GM21737 (cell line): ENCODE data around the gene DNAJB8.

Experiments
- ATAC-seq: cut with Tn5 transposase; IDR thresholded peaks from one replicate; pipeline ENCODE4 v1.9.1; 2021; ENCODE audit warnings: mild to moderate bottlenecking, moderate library complexity; ENCODE audit not compliant: unreplicated experiment

The DNAJB8 gene

GRCh38 chr3:128468285-128468790, 1.6 kb upstream of the DNAJB8 start:
- ATAC-seq = no peak

- no peak for ATAC-seq
These were observed 2.0 kb downstream of the DNAJB8 start for GRCh38 chr3:128464702-128465101.

GRCh38 chr3:128464188-128464587, 2.5 kb downstream of the DNAJB8 start:
- ATAC-seq = no peak

- no peak for ATAC-seq
These were observed 2.9 kb downstream of the DNAJB8 start for GRCh38 chr3:128463771-128464170.

GRCh38 chr3:128463354-128463753, 3.3 kb downstream of the DNAJB8 start:
- ATAC-seq = no peak

GRCh38 chr3:128462931-128463330, 3.8 kb downstream of the DNAJB8 start:
- no peak for ATAC-seq

- ATAC-seq = no peak
These were observed 4.3 kb downstream of the DNAJB8 start for GRCh38 chr3:128462341-128462910.

- ATAC-seq = no peak
These were observed 5.0 kb downstream of the DNAJB8 start for GRCh38 chr3:128461731-128462130.

GRCh38 chr3:128459461-128459820, 7.2 kb downstream of the DNAJB8 start:
- ATAC-seq = no peak

- ATAC-seq = no peak
These were observed 7.8 kb downstream of the DNAJB8 start for GRCh38 chr3:128458746-128459460.

- no peak for ATAC-seq
These were observed 8.8 kb downstream of the DNAJB8 start for GRCh38 chr3:128457937-128458336.

- no peak for ATAC-seq
These were observed 9.6 kb downstream of the DNAJB8 start for GRCh38 chr3:128456776-128457715.

GRCh38 chr3:128455786-128456748, 10.6 kb downstream of the DNAJB8 start:
- ATAC-seq = no peak

GRCh38 chr3:128455116-128455515, 11.6 kb downstream of the DNAJB8 start:
- no peak for ATAC-seq

- ATAC-seq = no peak
These were observed 12.4 kb downstream of the DNAJB8 start for GRCh38 chr3:128454310-128454618.

GRCh38 chr3:128453501-128454309, 13.0 kb downstream of the DNAJB8 start:
- ATAC-seq = no peak

GRCh38 chr3:128452678-128453275, 13.9 kb downstream of the DNAJB8 start:
- ATAC-seq = no peak

- ATAC-seq = no peak
These were observed 14.6 kb downstream of the DNAJB8 start for GRCh38 chr3:128452120-128452519.

- ATAC-seq = no peak
These were observed 17.5 kb downstream of the DNAJB8 start for GRCh38 chr3:128449111-128449638.
